GM12878 (cell line): Measurements from ENCODE around the gene IREB2. TPM values are rescaled to one million over a fixed set of nuclear protein-coding genes. Genes with fewer than 3 reads are reported as not detected.

Experiments
- ATAC-seq: fragments of 200-7000 bp; cut with Tn5 transposase; 3 replicates; pipeline ENCODE4 v1.9.1; 2020; ENCODE audit warnings: mild to moderate bottlenecking, moderate library complexity
- BruUV-seq: library from RNA; stranded (reverse); fragments of 400-500 nt; replicated peaks from 2 replicates; lab custom pipeline; 2021; lab: Mats Ljungman, UMichigan
- CTCF ChIA-PET: fragments of 300-600 bp; sonication (Branson Sonifier 250); formaldehyde crosslinking; extraction: SDS; loops from one replicate; lab custom pipeline; 2021; ENCODE audit warnings: inconsistent platforms; lab: Yijun Ruan, JAX
- POLR2A ChIA-PET: fragments of 350-600 bp; formaldehyde crosslinking; extraction: SDS; loops from one replicate; lab custom pipeline; 2021; ENCODE audit warnings: inconsistent platforms; lab: Charles Lee
- RAD21 ChIA-PET: fragments of 300-600 bp; sonication (Branson Sonifier 250); formaldehyde crosslinking; loops from one replicate; lab custom pipeline; 2023; ENCODE audit warnings: antibody characterized with exemption; ENCODE audit not compliant: unreplicated experiment; lab: Charles Lee
- SMC1A ChIA-PET: fragments of 300-600 bp; sonication (Branson Sonifier 250); formaldehyde crosslinking; loops from one replicate; lab custom pipeline; 2023; ENCODE audit not compliant: unreplicated experiment, uncharacterized antibody; lab: Charles Lee
- DNase-seq: peaks from one replicate; pipeline ENCODE4 v3.0.0-alpha.2; 2011; ENCODE audit warnings: low read depth, low spot score
- FAIRE-seq: peaks from 3 replicates; lab custom pipeline; 2011; peaks lifted over from hg19 to GRCh38; lab: Jason Lieb, UNC
- H2AFZ ChIP-seq: 2 replicates; pipeline ENCODE4 v1.6.0; 2011; ENCODE audit warnings: low read depth, low read length, control low read depth; ENCODE audit not compliant: control insufficient read depth
- H3K27ac ChIP-seq: 2 replicates; pipeline ENCODE4 v1.5.1; 2011; ENCODE audit warnings: control low read depth; ENCODE audit not compliant: control insufficient read depth, insufficient read depth
- H3K27me3 ChIP-seq, 2 experiments: replicated peaks in 1 of 2; 2 replicates each; pipeline versions ENCODE4 v1.6.0 to v1.6.1; 2011; ENCODE audit warnings: low read length in 1 of 2; ENCODE audit not compliant: control insufficient read depth in 2 of 2, insufficient read depth in 2 of 2
- H3K36me3 ChIP-seq, 2 experiments: 2 replicates each; pipeline ENCODE4 v1.5.1; 2011; ENCODE audit warnings: low read length in 1 of 2; ENCODE audit not compliant: control insufficient read depth in 2 of 2, insufficient read depth in 2 of 2
- H3K4me1 ChIP-seq: 2 replicates; pipeline ENCODE4 v1.6.1; 2011; ENCODE audit warnings: mild to moderate bottlenecking, low read length, moderate library complexity, mixed read lengths; ENCODE audit not compliant: control insufficient read depth, insufficient read depth
- H3K4me2 ChIP-seq: 2 replicates; pipeline ENCODE4 v1.6.0; 2011; ENCODE audit warnings: control low read depth; ENCODE audit not compliant: control insufficient read depth, insufficient read depth
- H3K4me3 ChIP-seq: fragments of 200-600 bp; sonication (generic); 2 replicates; pipeline ENCODE4 v1.5.1; 2016
- H3K79me2 ChIP-seq: 2 replicates; pipeline ENCODE4 v1.6.0; 2011; ENCODE audit warnings: low read length; ENCODE audit not compliant: control insufficient read depth, insufficient read depth
- H3K9ac ChIP-seq: 2 replicates; pipeline ENCODE4 v1.8.0; 2011; ENCODE audit warnings: low read length, control low read depth, mixed read lengths; ENCODE audit not compliant: control insufficient read depth, insufficient read depth
- H3K9me3 ChIP-seq: replicated peaks from 3 replicates; pipeline ENCODE4 v1.5.1; 2011; ENCODE audit warnings: mild to moderate bottlenecking, low read length; ENCODE audit not compliant: control insufficient read depth, insufficient read depth
- H4K20me1 ChIP-seq: 2 replicates; pipeline ENCODE4 v1.6.0; 2011; ENCODE audit not compliant: control insufficient read depth, insufficient read depth
- CBFB ChIP-seq: IDR thresholded peaks from 2 replicates; pipeline ENCODE4 v1.6.1; 2016; ENCODE audit warnings: antibody characterized with exemption, low read depth
- CHD2 ChIP-seq: IDR thresholded peaks from 2 replicates; pipeline ENCODE4 v1.6.1; 2011; ENCODE audit warnings: low read depth, low read length, improper control_type of control experiment, borderline replicate concordance
- DPF2 ChIP-seq: fragments of 450-650 bp; IDR thresholded peaks from 2 replicates; pipeline ENCODE4 v1.6.1; 2017; ENCODE audit warnings: mild to moderate bottlenecking
- NBN ChIP-seq: fragments of 450-650 bp; IDR thresholded peaks from 2 replicates; pipeline ENCODE4 v1.6.1; 2016
- SP1 ChIP-seq: IDR thresholded peaks from one replicate; pipeline ENCODE4 v1.6.1; 2011; ENCODE audit warnings: low read depth, low read length
- SPI1 ChIP-seq: IDR thresholded peaks from 2 replicates; pipeline ENCODE4 v1.6.1; 2011; ENCODE audit warnings: low read depth, mild to moderate bottlenecking, low read length, moderate library complexity, borderline replicate concordance; ENCODE audit not compliant: insufficient read depth
- WGBS: methylation state at CpG from one replicate; pipeline ENCODE4 v1.1.6; 2016; ENCODE audit warnings: low lambda C conversion rate; ENCODE audit not compliant: insufficient replicate concordance, insufficient coverage; ENCODE audit errors: missing lambda C conversion rate; 5-methylcytosine and 5-hydroxymethylcytosine counted together
- in situ Hi-C: fragments of 300-500 bp; cut with MboI; formaldehyde crosslinking; loops from 9 replicates; pipeline ENCODE4 v1.14.3; 2018; ENCODE audit warnings: mixed read lengths
- intact Hi-C: fragments of 100-400 bp; cut with micrococcal nuclease; formaldehyde crosslinking; loops from one replicate; pipeline ENCODE4 v1.14.2; 2022; ENCODE audit not compliant: unreplicated experiment
- polyA plus RNA-seq, 11 experiments: library from polyadenylated mRNA; depleted of rRNA in 4 of 11; unstranded in 6 of 11; stranded (reverse) in 5 of 11; fragments of >200 nt; fragmentation: Nextera tagmentation in 4 of 11; fragmentation: Illumina TruSeq in 1 of 11; extraction: Ambion mirVana in 4 of 11; extraction: Trizol in 1 of 11; gene quantifications; 1 replicate in 1 of 11; 2 replicates in 10 of 11; pipeline versions ENCODE4 v1.2.1 to v1.2.3, GENCODE V29; 2011 to 2016; ENCODE audit warnings: inconsistent platforms in 2 of 11, missing spikeins in 2 of 11, low read depth in 1 of 11
- total RNA-seq, 4 experiments: library from RNA; depleted of rRNA in 3 of 4; stranded (reverse); fragments of >200 nt in 3 of 4; fragmentation: Illumina TruSeq in 1 of 4; extraction: Trizol in 1 of 4; gene quantifications; 2 replicates each; pipeline versions ENCODE4 v1.2.1 to v1.2.3, GENCODE V29; 2013 to 2021
- TF ChIP-seq, protein P1 (sequence below): IDR thresholded peaks from 2 replicates; pipeline ENCODE4 v1.6.1; 2011; ENCODE audit warnings: mild to moderate bottlenecking, low read depth, low read length, moderate library complexity; ENCODE audit not compliant: insufficient replicate concordance
- TF ChIP-seq, protein P2 (sequence below): fragments of 450-650 bp; IDR thresholded peaks from 2 replicates; pipeline ENCODE4 v1.6.1; 2017; ENCODE audit warnings: mild to moderate bottlenecking, moderate library complexity
- TF ChIP-seq, protein P3 (sequence below): IDR thresholded peaks from 2 replicates; pipeline ENCODE4 v1.6.1; 2011; ENCODE audit warnings: low read depth, mild to moderate bottlenecking, low read length, moderate library complexity, borderline replicate concordance; ENCODE audit errors: extremely low read depth
- TF ChIP-seq, protein P4 (sequence below): IDR thresholded peaks from 2 replicates; pipeline ENCODE4 v1.6.1; 2012; ENCODE audit warnings: low read depth, low read length, improper control_type of control experiment
- TF ChIP-seq, protein P5 (sequence below): fragments of 450-650 bp; IDR thresholded peaks from 2 replicates; pipeline ENCODE4 v1.6.1; 2017; ENCODE audit warnings: mild to moderate bottlenecking, moderate library complexity

The IREB2 gene
- total and polyA plus RNA-seq, 10 of the 15 experiments (the other 5 are each of a cell fraction or from before 2014, with no cell fraction given): 13.0 to 52.4 (median 24.4) TPM

DNA sequence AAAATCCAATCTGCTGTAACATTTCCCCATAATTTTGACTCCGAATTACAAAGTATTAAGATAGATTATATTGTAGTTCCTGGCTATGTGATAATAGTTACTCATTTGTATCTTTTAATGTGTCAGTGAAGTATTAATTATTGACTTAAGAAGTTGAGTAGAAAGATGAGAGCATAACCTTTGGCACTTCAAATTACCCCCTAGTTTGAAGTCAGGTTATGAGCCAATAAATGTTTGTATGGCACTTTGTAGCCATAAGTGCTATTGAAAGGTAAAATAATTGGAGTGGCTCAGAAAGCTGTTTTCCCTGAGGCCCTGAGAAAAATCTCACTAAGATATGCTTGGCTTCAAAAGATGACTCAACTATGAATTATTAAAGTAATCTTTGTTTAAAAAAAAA, 31.0 kb downstream of the IREB2 start:
- BruUV-seq: no TSS peak
- no peaks in the 10 kb centered on the region for H3K27me3 ChIP-seq
- no peak for ATAC-seq
- H3K79me2 ChIP-seq: no peaks in the 10 kb centered on the region
- POLR2A ChIA-PET: no interaction called here
- SMC1A ChIA-PET: no interaction called here
- H4K20me1 ChIP-seq: no peaks in the 10 kb centered on the region
- H2AFZ ChIP-seq: no peak overlapping the region
- peaks cover 8 to 45% of the 10 kb centered on the region in 2 experiments for H3K36me3 ChIP-seq
- DNase-seq: no peak
- TF ChIP-seq NBN (no peak), CHD2 (no peak), DPF2 (no peak), CBFB (no peak), SP1 (no peak), SPI1 (no peak)
- TF ChIP-seq, protein P1, sequence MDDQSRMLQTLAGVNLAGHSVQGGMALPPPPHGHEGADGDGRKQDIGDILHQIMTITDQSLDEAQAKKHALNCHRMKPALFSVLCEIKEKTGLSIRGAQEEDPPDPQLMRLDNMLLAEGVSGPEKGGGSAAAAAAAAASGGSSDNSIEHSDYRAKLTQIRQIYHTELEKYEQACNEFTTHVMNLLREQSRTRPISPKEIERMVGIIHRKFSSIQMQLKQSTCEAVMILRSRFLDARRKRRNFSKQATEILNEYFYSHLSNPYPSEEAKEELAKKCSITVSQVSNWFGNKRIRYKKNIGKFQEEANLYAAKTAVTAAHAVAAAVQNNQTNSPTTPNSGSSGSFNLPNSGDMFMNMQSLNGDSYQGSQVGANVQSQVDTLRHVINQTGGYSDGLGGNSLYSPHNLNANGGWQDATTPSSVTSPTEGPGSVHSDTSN: no peak
- TF ChIP-seq, protein P2, sequence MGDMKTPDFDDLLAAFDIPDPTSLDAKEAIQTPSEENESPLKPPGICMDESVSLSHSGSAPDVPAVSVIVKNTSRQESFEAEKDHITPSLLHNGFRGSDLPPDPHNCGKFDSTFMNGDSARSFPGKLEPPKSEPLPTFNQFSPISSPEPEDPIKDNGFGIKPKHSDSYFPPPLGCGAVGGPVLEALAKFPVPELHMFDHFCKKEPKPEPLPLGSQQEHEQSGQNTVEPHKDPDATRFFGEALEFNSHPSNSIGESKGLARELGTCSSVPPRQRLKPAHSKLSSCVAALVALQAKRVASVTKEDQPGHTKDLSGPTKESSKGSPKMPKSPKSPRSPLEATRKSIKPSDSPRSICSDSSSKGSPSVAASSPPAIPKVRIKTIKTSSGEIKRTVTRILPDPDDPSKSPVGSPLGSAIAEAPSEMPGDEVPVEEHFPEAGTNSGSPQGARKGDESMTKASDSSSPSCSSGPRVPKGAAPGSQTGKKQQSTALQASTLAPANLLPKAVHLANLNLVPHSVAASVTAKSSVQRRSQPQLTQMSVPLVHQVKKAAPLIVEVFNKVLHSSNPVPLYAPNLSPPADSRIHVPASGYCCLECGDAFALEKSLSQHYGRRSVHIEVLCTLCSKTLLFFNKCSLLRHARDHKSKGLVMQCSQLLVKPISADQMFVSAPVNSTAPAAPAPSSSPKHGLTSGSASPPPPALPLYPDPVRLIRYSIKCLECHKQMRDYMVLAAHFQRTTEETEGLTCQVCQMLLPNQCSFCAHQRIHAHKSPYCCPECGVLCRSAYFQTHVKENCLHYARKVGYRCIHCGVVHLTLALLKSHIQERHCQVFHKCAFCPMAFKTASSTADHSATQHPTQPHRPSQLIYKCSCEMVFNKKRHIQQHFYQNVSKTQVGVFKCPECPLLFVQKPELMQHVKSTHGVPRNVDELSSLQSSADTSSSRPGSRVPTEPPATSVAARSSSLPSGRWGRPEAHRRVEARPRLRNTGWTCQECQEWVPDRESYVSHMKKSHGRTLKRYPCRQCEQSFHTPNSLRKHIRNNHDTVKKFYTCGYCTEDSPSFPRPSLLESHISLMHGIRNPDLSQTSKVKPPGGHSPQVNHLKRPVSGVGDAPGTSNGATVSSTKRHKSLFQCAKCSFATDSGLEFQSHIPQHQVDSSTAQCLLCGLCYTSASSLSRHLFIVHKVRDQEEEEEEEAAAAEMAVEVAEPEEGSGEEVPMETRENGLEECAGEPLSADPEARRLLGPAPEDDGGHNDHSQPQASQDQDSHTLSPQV: no peak
- TF ChIP-seq, protein P3, sequence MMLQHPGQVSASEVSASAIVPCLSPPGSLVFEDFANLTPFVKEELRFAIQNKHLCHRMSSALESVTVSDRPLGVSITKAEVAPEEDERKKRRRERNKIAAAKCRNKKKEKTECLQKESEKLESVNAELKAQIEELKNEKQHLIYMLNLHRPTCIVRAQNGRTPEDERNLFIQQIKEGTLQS: no peak
- TF ChIP-seq, protein P4, sequence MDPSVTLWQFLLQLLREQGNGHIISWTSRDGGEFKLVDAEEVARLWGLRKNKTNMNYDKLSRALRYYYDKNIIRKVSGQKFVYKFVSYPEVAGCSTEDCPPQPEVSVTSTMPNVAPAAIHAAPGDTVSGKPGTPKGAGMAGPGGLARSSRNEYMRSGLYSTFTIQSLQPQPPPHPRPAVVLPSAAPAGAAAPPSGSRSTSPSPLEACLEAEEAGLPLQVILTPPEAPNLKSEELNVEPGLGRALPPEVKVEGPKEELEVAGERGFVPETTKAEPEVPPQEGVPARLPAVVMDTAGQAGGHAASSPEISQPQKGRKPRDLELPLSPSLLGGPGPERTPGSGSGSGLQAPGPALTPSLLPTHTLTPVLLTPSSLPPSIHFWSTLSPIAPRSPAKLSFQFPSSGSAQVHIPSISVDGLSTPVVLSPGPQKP: no peak
- TF ChIP-seq, protein P5, sequence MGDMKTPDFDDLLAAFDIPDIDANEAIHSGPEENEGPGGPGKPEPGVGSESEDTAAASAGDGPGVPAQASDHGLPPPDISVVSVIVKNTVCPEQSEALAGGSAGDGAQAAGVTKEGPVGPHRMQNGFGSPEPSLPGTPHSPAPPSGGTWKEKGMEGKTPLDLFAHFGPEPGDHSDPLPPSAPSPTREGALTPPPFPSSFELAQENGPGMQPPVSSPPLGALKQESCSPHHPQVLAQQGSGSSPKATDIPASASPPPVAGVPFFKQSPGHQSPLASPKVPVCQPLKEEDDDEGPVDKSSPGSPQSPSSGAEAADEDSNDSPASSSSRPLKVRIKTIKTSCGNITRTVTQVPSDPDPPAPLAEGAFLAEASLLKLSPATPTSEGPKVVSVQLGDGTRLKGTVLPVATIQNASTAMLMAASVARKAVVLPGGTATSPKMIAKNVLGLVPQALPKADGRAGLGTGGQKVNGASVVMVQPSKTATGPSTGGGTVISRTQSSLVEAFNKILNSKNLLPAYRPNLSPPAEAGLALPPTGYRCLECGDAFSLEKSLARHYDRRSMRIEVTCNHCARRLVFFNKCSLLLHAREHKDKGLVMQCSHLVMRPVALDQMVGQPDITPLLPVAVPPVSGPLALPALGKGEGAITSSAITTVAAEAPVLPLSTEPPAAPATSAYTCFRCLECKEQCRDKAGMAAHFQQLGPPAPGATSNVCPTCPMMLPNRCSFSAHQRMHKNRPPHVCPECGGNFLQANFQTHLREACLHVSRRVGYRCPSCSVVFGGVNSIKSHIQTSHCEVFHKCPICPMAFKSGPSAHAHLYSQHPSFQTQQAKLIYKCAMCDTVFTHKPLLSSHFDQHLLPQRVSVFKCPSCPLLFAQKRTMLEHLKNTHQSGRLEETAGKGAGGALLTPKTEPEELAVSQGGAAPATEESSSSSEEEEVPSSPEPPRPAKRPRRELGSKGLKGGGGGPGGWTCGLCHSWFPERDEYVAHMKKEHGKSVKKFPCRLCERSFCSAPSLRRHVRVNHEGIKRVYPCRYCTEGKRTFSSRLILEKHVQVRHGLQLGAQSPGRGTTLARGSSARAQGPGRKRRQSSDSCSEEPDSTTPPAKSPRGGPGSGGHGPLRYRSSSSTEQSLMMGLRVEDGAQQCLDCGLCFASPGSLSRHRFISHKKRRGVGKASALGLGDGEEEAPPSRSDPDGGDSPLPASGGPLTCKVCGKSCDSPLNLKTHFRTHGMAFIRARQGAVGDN: no peak
- WGBS: 82% methylated on average over 1 of the region's 1 CpG
- H3K9me3 ChIP-seq: no peaks in the 10 kb centered on the region
- H3K9ac ChIP-seq: no peak overlapping the region
- CTCF ChIA-PET: interaction anchor here (0.7 kb wide), 1 partner anchor 46 kb away, joined by 3 read pairs; no protein-coding TSS in a partner anchor
- no peaks in the 10 kb centered on the region for H3K4me1 ChIP-seq
- no peak overlapping the region for H3K27ac ChIP-seq
- in situ Hi-C loops: no loop called here
- FAIRE-seq: no peak
- no peak overlapping the region for H3K4me3 ChIP-seq
- no peak overlapping the region for H3K4me2 ChIP-seq
- intact Hi-C loops: no loop called here
- RAD21 ChIA-PET: no interaction called here
